ENCODE results near the gene LRRC27.
"Not testable (repeated sequence)": the region's sequence is repeated elsewhere in the genome, so short reads cannot be mapped to it uniquely, and the experiment has no call there.

LRRC27 gene

GRCh38 chr10:132376394-132376851, 44.4 kb downstream of the LRRC27 start:
- no peak for DNase-seq

- DNase-seq: no peak
These were observed 45.3 kb downstream of the LRRC27 start for GRCh38 chr10:132377326-132377725.

- not testable (repeated sequence) for DNase-seq
These were observed 47.0 kb downstream of the LRRC27 start for GRCh38 chr10:132379026-132379425.

- DNase-seq: not testable (repeated sequence)
These were observed 49.0 kb downstream of the LRRC27 start for GRCh38 chr10:132380986-132381385.

- DNase-seq: no peak
These were observed 49.7 kb downstream of the LRRC27 start for GRCh38 chr10:132381741-132382140.

- peak; percentile 61 for DNase-seq
These were observed 50.4 kb downstream of the LRRC27 start for GRCh38 chr10:132382231-132382922.

GRCh38 chr10:132383101-132383500, 51.1 kb downstream of the LRRC27 start:
- no peak for DNase-seq

GRCh38 chr10:132383751-132384196, 51.8 kb downstream of the LRRC27 start:
- peak; percentile 61 for DNase-seq

- peak; percentile 50 for DNase-seq
These were observed 52.8 kb downstream of the LRRC27 start for GRCh38 chr10:132384618-132385388.

GRCh38 chr10:132385389-132385667, 53.3 kb downstream of the LRRC27 start:
- no peak for DNase-seq

- no peak for DNase-seq
These were observed 53.9 kb downstream of the LRRC27 start for GRCh38 chr10:132385721-132386418.

- peak; percentile 54 for DNase-seq
These were observed 54.4 kb downstream of the LRRC27 start for GRCh38 chr10:132386419-132386831.

- DNase-seq: not testable (repeated sequence)
These were observed 54.9 kb downstream of the LRRC27 start for GRCh38 chr10:132386896-132387295.

- DNase-seq: no peak
These were observed 55.8 kb downstream of the LRRC27 start for GRCh38 chr10:132387764-132388210.

GRCh38 chr10:132388891-132389432, 57.0 kb downstream of the LRRC27 start:
- DNase-seq: no peak

- DNase-seq: peak; percentile 58
These were observed 57.6 kb downstream of the LRRC27 start for GRCh38 chr10:132389433-132390169.

GRCh38 chr10:132390170-132390920, 58.4 kb downstream of the LRRC27 start:
- DNase-seq: no peak

GRCh38 chr10:132390921-132391675, 59.1 kb downstream of the LRRC27 start:
- no peak for DNase-seq

- no peak for DNase-seq
These were observed 59.7 kb downstream of the LRRC27 start for GRCh38 chr10:132391676-132392020.

- DNase-seq: no peak
These were observed 60.3 kb downstream of the LRRC27 start for GRCh38 chr10:132392184-132392800.

Data from islet precursor cell (in vitro differentiated cells).